Frontal cortex (tissue), 4 donors: ENCODE results near the gene TINAGL1. TPM values are rescaled to one million over a fixed set of nuclear protein-coding genes. Genes with fewer than 3 reads are reported as not detected.
"Not testable (repeated sequence)": the region's sequence is repeated elsewhere in the genome, so short reads cannot be mapped to it uniquely, and the experiment has no call there.

Experiments
- DNase-seq, 2 donors: peaks; one replicate each; pipeline ENCODE4 v3.0.0; 2012; ENCODE audit warnings: low spot score in 2 of 2
- FAIRE-seq: peaks from 2 replicates; lab custom pipeline; 2012; peaks lifted over from hg19 to GRCh38; lab: Jason Lieb, UNC
- total RNA-seq: library from RNA; depleted of rRNA; stranded (reverse); fragments of >200 nt; gene quantifications from one replicate; pipeline ENCODE4 v1.2.3, GENCODE V29; 2014
- donor health status: control.
- donor health status: control.
- donor health status: control.

TINAGL1 gene
- total RNA-seq, 1 donor from 2014 or later, result 1.2 TPM

GRCh38 chr1:31581821-31582810 is 5.8 kb downstream of the TINAGL1 start:
- FAIRE-seq (no peak), DNase-seq (no peak)

GRCh38 chr1:31583082-31583994 is 7.0 kb downstream of the TINAGL1 start:
- no peak for DNase-seq
- FAIRE-seq, result no peak

- FAIRE-seq, result no peak
- peak; percentile 49 to 66 for DNase-seq
Observed at GRCh38 chr1:31583995-31584868, 7.9 kb downstream of the TINAGL1 start.

DNA sequence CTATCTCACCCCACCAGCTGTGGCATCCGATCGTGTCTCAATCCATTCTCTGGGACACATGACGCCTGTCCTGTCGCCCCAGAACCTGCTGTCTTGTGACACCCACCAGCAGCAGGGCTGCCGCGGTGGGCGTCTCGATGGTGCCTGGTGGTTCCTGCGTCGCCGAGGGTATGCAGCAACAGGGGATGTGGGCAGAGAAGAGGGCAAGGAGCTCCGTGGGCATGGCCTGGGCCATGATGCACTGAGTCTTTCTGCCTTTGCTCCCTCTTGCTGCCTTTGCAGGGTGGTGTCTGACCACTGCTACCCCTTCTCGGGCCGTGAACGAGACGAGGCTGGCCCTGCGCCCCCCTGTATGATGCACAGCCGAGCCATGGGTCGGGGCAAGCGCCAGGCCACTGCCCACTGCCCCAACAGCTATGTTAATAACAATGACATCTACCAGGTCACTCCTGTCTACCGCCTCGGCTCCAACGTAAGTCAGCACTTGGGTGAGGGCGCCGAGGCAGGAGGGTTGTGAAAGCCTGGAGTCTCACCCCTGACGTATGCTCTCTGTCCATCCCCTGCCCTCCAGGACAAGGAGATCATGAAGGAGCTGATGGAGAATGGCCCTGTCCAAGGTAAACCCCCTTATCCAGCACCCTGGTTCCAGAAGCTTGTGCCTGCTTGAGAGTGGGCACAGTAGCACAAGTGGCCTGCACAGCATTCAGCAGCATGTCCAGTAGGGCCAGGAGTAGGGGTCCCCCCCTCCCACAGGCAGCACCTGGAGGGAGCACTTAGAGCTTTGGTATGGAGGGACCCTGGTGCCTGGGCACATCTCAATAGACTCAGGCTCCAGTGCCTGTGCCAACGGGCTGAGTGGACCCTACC is 8.8 kb downstream of the TINAGL1 start:
- DNase-seq (no peak), FAIRE-seq (no peak)

DNA sequence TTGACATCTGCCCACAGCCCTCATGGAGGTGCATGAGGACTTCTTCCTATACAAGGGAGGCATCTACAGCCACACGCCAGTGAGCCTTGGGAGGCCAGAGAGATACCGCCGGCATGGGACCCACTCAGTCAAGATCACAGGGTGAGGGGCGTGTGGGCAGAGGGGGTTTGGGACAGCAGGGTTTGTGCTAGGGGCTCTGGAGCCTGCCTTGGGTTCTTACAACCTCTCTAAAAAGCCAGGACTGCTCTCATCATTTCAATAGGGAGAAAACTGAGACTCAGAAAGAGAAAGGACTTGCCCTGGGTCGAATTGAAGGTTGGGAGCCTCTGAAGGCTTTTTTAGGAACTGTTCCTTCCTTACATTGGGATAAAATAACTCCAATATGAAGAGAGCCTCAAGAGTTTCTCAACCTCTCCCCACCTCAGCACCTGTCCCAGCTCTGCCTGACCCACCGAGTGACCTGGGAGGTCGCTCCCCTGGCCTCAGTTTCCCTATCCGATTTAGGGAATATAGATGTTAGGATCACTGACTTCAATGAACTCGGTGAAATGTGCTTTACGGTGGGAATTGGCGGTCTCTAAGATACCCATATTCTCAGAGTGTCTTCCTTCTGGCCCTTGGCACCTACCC is 9.5 kb downstream of the TINAGL1 start:
- DNase-seq, result no peak

GRCh38 chr1:31586376-31587327 is 10.3 kb downstream of the TINAGL1 start:
- FAIRE-seq (no peak), DNase-seq (no peak)

More for the DNA sequence above, 9.5 kb downstream of the TINAGL1 start:
- FAIRE-seq, result no peak

DNA sequence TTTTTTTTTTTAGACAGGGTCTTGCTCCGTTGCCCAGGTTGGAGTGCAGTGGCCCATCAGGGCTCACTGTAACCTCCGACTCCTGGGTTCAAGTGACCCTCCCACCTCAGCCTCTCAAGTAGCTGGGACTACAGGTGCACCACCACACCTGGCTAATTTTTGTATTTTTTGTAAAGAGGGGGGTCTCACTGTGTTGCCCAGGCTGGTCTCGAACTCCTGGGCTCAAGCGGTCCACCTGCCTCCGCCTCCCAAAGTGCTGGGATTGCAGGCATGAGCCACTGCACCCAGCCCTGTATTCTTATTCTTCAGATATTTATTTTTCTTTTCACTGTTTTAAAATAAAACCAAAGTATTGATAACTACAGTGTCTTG is 11.0 kb downstream of the TINAGL1 start:
- FAIRE-seq, result not testable (repeated sequence)

DNA sequence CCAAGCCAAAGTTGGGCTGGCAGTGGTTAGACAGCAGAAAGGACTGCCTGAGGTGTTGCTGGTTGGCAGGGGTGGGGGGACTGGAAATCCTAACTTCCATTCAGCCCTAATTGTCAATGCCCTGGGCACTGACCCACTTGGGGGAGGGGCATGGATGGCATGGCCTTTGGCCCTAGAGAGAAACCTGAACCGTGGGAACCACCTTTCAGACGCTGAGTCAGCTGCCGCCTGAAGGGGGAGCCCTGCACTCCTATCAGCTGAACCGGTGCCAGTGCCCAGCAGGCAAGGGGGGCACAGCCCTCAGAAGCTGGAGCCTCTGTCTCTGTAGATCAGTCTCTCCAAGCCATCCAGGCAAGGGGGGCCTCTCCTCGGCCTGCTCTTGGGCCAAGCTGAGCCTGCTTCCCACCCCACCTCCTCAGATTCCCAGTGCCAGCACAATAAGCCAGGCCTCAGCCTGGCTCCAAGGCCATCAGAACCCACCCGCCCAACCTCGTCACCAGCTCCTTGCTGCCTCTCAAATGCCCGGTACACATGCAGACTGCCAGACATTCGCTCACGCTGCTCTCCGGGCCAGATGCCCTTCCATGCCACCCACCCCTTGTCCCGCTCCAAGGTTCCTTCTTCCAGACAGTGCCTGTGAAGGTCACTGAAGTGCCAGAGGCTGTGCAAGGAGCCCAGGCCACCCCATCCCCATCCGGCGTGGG is 11.6 kb downstream of the TINAGL1 start:
- DNase-seq (peak; percentile 67 to 71), FAIRE-seq (no peak)

More for the DNA sequence above, 11.0 kb downstream of the TINAGL1 start:
- not testable (repeated sequence) for DNase-seq

DNA sequence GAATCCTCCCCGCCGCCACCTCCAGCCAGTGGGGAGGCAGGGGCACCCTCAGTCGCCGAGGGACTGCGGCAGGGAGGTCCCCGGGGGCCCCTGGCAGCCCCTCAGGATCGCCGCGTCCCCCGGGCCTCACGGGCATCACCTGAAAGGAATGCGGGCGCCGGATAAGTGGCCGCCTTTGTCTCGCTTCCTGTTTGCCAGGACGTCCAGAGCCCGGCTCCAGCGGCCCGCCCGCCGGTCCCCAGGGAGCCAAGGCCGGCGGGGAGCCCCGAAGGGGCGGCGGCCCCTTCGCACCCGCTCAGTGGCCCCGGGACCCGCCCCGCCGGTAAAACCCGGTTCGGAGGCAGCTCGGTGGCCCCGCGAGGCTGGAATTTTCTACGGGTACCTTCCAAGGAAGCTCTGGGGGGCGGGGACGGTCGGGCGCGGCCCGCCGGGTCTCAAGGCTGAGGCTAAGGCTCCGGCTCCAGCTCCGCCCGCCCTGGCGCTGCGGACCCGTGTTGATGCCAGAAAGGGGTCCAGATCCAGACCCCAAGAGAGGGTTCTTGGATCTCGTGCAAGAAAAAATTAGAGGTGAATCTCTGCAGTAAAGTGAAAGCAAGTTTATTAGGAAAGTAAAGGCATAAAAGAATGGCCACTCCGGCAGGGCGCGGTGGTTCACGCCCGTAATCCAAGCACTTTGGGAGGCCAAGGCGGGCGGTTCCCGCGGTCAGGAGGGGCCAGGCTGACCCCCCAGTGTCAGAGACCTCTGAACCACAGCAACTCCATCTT is 12.6 kb downstream of the TINAGL1 start:
- FAIRE-seq (no peak), DNase-seq (no peak)

DNA sequence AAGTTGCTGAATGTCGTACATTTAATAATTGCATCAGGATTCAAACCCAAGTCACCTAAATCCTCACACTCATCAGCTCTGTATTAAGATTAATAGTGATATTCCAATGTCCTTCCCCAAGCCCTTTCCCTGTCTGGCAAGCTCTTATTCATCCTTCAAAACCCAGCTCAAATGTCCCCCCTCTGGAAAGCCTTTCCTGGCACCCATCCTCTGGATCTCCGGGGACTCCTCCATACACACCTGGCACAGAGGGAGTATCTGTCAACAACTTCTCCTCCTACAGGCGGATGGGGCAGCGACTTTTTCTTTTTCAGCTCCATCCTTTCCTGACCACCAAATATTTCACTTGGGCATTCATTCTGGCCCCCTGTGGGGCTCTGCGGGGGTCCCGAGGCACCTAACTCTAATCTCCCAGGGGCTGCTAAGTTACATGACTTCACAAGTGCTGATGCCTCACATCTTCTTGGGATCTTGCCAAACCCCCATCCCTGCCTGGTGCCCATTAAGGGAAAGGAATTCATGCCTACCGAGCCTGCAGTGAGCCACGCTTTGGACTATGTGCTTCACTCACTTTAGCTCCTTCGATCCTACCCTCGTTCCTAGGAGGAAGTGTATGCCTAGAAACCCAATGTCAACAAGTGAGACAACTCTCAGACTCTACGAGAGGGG is 15.2 kb downstream of the TINAGL1 start:
- DNase-seq (no peak), FAIRE-seq (no peak)

GRCh38 chr1:31592132-31592531 is 15.8 kb downstream of the TINAGL1 start:
- FAIRE-seq (no peak), DNase-seq (no peak)

DNA sequence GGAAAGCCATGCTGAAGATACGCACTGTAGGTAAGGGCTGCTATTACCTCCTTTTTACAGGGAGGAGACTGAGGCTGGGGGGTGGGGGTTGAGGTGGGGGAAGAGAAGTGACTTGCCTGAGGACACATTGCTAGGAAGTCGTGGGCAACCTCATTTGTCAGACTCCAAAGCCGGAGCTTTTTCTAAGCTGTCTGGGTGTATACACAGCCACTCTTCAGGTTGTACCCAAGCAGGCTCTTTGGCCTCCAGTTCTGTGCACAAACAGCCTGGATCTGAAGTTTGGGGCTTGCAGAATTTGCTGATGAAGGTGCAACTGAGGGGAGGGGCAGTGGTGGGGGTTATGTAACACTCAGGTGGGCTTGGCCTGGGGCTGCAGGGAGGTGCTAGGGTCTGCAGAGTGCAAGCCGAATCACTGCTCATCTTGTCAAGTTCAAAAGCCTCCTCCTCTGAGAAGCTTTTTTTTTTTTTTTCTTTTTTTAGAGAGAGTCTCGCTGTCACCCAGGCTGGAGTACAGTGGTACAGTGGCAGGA is 16.9 kb downstream of the TINAGL1 start:
- FAIRE-seq (no peak), DNase-seq (no peak)

DNA sequence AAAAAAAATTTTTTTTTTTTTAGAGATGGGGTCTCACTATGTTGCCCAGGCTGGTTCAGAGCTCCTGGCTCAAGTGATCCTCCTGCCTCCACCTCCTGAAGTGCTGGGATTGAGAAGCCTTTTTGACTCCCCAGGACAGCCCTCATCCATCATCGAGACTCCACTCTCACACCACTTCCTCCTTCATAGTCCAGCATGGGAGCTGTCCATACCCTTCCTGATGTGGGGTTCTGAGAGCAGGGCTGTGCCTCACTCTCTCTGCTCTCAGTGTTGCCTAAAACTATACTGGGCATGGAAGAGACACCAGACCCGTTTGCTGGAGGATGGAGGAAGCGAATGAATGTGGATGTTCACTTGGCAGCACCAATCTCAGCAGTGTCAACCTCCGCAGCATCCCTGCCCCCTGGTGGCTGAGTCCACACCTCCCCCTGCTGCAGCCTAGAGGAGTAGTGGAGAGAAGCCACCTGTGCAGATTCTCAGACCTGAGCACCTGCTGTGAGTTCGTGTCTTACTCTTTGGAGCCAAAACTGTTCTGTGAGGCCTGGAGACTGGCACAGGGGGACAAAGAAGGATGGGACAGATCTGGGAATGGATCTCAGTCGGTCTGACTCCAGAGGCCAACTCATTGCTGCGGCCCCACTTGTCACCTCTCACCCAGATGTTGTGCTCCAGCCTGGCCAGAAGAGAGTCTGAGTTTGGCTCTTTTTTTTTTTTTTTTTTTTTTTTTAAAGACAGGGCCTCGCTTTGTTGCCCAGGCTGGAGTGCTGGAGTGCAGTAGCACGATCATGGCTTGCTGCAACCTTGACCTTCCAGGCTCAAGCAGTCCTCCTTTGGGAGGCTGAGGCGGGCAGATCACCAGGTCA is 17.7 kb downstream of the TINAGL1 start:
- no peak for DNase-seq
- FAIRE-seq, result no peak
